CD4-positive, alpha-beta T cell treated with Interferon gamma for 1 hour (primary cell): ENCODE measurements around the gene NMNAT3.

ENCODE experiments used
- DNase-seq: peaks from one replicate; pipeline ENCODE4 v3.0.0-alpha.2; 2020

Gene NMNAT3

GRCh38 chr3:139574026-139574947 lies 103.5 kb downstream of the NMNAT3 start:
- no peak for DNase-seq

- DNase-seq: peak; percentile 16
These were observed 104.7 kb downstream of the NMNAT3 start for GRCh38 chr3:139572847-139573672.

- no peak for DNase-seq
These were observed 106.1 kb downstream of the NMNAT3 start for GRCh38 chr3:139571711-139572110.

GRCh38 chr3:139564294-139564861 lies 113.4 kb downstream of the NMNAT3 start:
- DNase-seq: no peak

- DNase-seq: no peak
These were observed 115.7 kb downstream of the NMNAT3 start for GRCh38 chr3:139561959-139562676.

- DNase-seq: no peak
These were observed 116.4 kb downstream of the NMNAT3 start for GRCh38 chr3:139561255-139561817.

GRCh38 chr3:139560411-139560810 lies 117.4 kb downstream of the NMNAT3 start:
- no peak for DNase-seq

GRCh38 chr3:139559541-139559940 lies 118.2 kb downstream of the NMNAT3 start:
- DNase-seq: no peak

- DNase-seq: no peak
These were observed 119.2 kb downstream of the NMNAT3 start for GRCh38 chr3:139558351-139559266.

GRCh38 chr3:139557041-139557440 lies 120.7 kb downstream of the NMNAT3 start:
- no peak for DNase-seq

GRCh38 chr3:139555249-139555648 lies 122.5 kb downstream of the NMNAT3 start:
- DNase-seq: no peak

GRCh38 chr3:139554628-139555027 lies 123.1 kb downstream of the NMNAT3 start:
- DNase-seq: no peak

GRCh38 chr3:139552632-139553365 lies 125.0 kb downstream of the NMNAT3 start:
- DNase-seq: no peak

GRCh38 chr3:139548801-139549200 lies 129.0 kb downstream of the NMNAT3 start:
- no peak for DNase-seq

GRCh38 chr3:139547666-139548065 lies 130.1 kb downstream of the NMNAT3 start:
- DNase-seq: no peak

- DNase-seq: no peak
These were observed 131.0 kb downstream of the NMNAT3 start for GRCh38 chr3:139546772-139547171.

GRCh38 chr3:139541532-139542288 lies 136.1 kb downstream of the NMNAT3 start:
- DNase-seq: no peak

- DNase-seq: no peak
These were observed 136.9 kb downstream of the NMNAT3 start for GRCh38 chr3:139540651-139541531.

- no peak for DNase-seq
These were observed 139.0 kb downstream of the NMNAT3 start for GRCh38 chr3:139538733-139539132.
